Left lobe of liver (tissue), 2 donors: Measurements from ENCODE around the gene FMC1. TPM values are rescaled to one million over a fixed set of nuclear protein-coding genes. Genes with fewer than 3 reads are reported as not detected.

Experiments
- ATAC-seq: fragments of 200-7000 bp; cut with Tn5 transposase; one replicate; pipeline ENCODE4 v1.9.1; 2020; ENCODE audit warnings: mild to moderate bottlenecking, moderate library complexity
- DNase-seq: peaks from one replicate; pipeline ENCODE4 v3.0.0-alpha.2; 2020; ENCODE audit warnings: low spot score
- total RNA-seq: library from RNA; stranded (reverse); gene quantifications from one replicate; pipeline ENCODE4 v1.2.1, GENCODE V29; 2021
- donor health status: DM: no; HTN: no; CAD: no; lungs with moderate emphysema.
- donor health status: DM: no; HTN: yes; CAD: no.

FMC1 gene
- total RNA-seq, 1 donor from 2014 or later: 12.1 TPM

DNA sequence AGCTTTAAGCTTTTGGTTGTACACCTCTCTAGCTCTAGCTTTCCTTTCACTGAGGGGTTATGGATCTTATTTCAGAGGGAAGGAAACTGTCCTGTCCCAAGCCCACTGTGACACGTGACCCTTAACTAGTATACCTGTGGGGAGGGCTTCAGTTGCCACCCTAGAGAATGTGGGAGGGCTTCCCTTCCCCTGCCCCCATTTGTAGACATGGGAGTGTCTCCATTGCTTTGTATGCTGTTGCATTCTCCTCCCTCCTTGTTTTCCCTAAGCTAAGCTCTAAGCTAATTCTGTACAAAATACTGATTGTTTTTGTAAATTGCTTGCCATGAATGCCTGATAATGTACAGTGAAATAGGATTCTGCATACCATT, 29.8 kb downstream of the FMC1 start:
- no peak for DNase-seq
- no peak for ATAC-seq

DNA sequence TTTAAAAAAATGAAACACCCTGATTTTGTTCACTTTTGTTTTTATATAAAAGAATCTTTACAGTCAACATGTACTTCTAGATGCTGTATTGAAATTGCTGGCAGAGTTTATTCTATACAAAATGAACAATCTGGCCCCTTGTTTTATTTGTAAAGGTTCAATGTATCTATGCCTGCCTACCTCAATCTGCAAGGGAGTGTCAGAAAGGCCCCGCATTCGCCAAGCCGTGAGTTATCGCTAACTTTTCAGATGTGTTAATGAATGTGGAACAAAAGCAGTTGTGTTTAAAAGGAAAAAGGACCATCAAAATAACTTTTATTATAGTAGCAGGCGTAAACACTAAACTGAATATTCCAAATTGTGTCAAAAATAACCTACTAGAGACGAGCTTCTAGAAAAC, 33.1 kb downstream of the FMC1 start:
- no peak for DNase-seq
- ATAC-seq: no peak

- ATAC-seq (peak; percentile 26), DNase-seq (no peak)
These were observed 41.3 kb downstream of the FMC1 start for GRCh38 chr7:139382439-139382838.

GRCh38 chr7:139384611-139385010, 43.5 kb downstream of the FMC1 start:
- ATAC-seq (no peak), DNase-seq (no peak)

DNA sequence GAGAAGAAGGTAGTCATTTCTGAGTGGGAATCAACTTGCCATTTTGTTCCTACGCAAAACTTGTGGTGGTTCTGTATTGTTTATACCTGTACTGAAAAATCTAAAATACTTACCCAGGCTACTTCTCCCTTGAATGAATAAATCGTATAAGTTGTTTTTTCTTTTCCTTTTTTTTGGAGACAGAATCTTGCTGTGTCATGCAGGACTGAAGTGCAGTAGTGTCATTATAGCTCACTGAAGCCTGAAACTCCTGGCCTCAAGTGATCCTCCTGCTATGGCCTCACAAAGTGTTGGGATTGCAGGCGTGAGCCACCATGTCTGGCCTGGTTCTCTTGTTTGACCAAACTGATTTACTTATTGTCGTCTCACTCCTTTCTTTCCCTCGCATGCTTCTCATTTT, 46.5 kb downstream of the FMC1 start:
- no peak for DNase-seq
- no peak for ATAC-seq

GRCh38 chr7:139389091-139389490, 48.0 kb downstream of the FMC1 start:
- DNase-seq: no peak
- no peak for ATAC-seq

DNA sequence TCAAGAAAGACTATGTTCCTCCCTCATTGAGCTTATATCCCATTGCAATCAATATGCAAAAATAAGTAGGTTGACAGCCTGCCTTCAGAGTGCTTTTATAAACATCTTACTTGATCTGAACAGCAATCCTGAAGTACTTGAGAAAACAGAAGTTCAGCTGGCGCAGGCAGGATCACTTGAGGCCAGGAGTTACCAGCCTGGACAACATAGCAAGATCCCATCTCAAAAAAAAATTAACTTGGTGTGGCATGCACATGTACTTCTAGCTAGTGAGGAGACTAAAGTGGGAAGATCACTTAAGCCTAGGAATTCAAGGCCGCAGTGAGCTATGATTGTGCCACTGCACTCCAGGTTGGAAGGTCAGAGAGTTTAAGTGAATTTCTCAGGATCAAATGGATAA, 48.6 kb downstream of the FMC1 start:
- ATAC-seq: no peak
- no peak for DNase-seq

GRCh38 chr7:139393621-139394211, 52.6 kb downstream of the FMC1 start:
- no peak for ATAC-seq

GRCh38 chr7:139394540-139394939, 53.4 kb downstream of the FMC1 start:
- no peak for DNase-seq
- no peak for ATAC-seq

More at GRCh38 chr7:139393621-139394211, 52.6 kb downstream of the FMC1 start:
- DNase-seq: no peak

Other genes starting within 250 kb of the FMC1 start
- 16.8 TPM for gene ZC3HAV1, start 231.6 kb upstream of the FMC1 start, total RNA-seq
- gene UBN2, start 110.1 kb upstream of the FMC1 start, total RNA-seq: 8.9 TPM
- gene LUC7L2, start 18.6 kb downstream of the FMC1 start, total RNA-seq: 48.3 TPM
- gene KLRG2, start 142.3 kb downstream of the FMC1 start, total RNA-seq: not detected
- gene CLEC2L, start 182.3 kb downstream of the FMC1 start, total RNA-seq: not detected